SK-N-SH (cell line): ENCODE measurements around the gene CUBN. TPM values are rescaled to one million over a fixed set of nuclear protein-coding genes. Genes with fewer than 3 reads are reported as not detected.

ENCODE experiments used
- CTCF ChIA-PET: fragments of 300-600, 350-600 bp; formaldehyde crosslinking; extraction: SDS; loops from one replicate; lab custom pipeline; 2021; lab: Yijun Ruan, JAX
- POLR2A ChIA-PET: fragments of 350-600 bp; sonication (Branson Sonifier 250); formaldehyde crosslinking; extraction: SDS; loops from one replicate; lab custom pipeline; 2020; ENCODE audit warnings: antibody characterized with exemption, inconsistent platforms; lab: Yijun Ruan, JAX
- DNase-seq: peaks from one replicate; pipeline ENCODE4 v3.0.0; 2012
- H2AFZ ChIP-seq: fragments of 200-600 bp; sonication (generic); 2 replicates; pipeline ENCODE4 v1.8.1; 2016; ENCODE audit warnings: antibody characterized with exemption, mild to moderate bottlenecking, low read depth
- H3F3A ChIP-seq: fragments of 200-600 bp; sonication (generic); replicated peaks from 2 replicates; pipeline ENCODE3; 2016; ENCODE audit warnings: antibody characterized with exemption, mild to moderate bottlenecking; ENCODE audit not compliant: insufficient read depth
- H3K27ac ChIP-seq, 2 experiments: fragments of 200-500 bp in 1 of 2; fragments of 200-600 bp in 1 of 2; sonication (Bioruptor generic) in 1 of 2; sonication (generic), shearing (Covaris generic) in 1 of 2; 2 replicates each; pipeline versions ENCODE4 v1.5.1 to v1.6.1; 2014 to 2016; ENCODE audit warnings: low read depth in 2 of 2, inconsistent platforms in 1 of 2, low read length in 1 of 2, mild to moderate bottlenecking in 1 of 2, mixed read lengths in 1 of 2
- H3K27me3 ChIP-seq: fragments of 200-600 bp; sonication (generic), shearing (Covaris generic); 2 replicates; pipeline ENCODE4 v1.6.1; 2016; ENCODE audit warnings: mixed run types; ENCODE audit not compliant: insufficient read depth
- H3K36me3 ChIP-seq, 2 experiments: fragments of 200-500 bp in 1 of 2; fragments of 200-600 bp in 1 of 2; sonication (Bioruptor generic) in 1 of 2; sonication (generic) in 1 of 2; replicated peaks in 1 of 2; 2 replicates each; pipeline versions ENCODE3 to v1.5.1; 2014 to 2016; ENCODE audit warnings: low read length in 1 of 2, mild to moderate bottlenecking in 1 of 2; ENCODE audit not compliant: insufficient read depth in 2 of 2, control insufficient read depth in 1 of 2
- H3K4me1 ChIP-seq, 2 experiments: fragments of 200-500 bp in 1 of 2; fragments of 200-600 bp in 1 of 2; sonication (Bioruptor generic) in 1 of 2; sonication (generic), shearing (Covaris generic) in 1 of 2; 2 replicates each; pipeline versions ENCODE4 v1.5.1 to v1.6.1; 2014 to 2016; ENCODE audit warnings: low read depth in 1 of 2, low read length in 1 of 2, mixed run types in 1 of 2; ENCODE audit not compliant: insufficient read depth in 2 of 2, control insufficient read depth in 1 of 2
- H3K4me2 ChIP-seq: fragments of 200-600 bp; sonication (generic), shearing (Covaris generic); 2 replicates; pipeline ENCODE4 v1.6.1; 2017; ENCODE audit warnings: mixed run types
- H3K4me3 ChIP-seq, 2 experiments: fragments of 200-500 bp in 1 of 2; fragments of 200-600 bp in 1 of 2; sonication (Bioruptor generic) in 1 of 2; sonication (generic), shearing (Covaris generic) in 1 of 2; 2 replicates each; pipeline versions ENCODE4 v1.5.1 to v1.8.1; 2014 to 2016; ENCODE audit warnings: low read depth in 2 of 2, inconsistent platforms in 1 of 2, low read length in 1 of 2, mild to moderate bottlenecking in 1 of 2, mixed read lengths in 1 of 2, moderate library complexity in 1 of 2
- H3K79me2 ChIP-seq: fragments of 200-600 bp; sonication (generic); 2 replicates; pipeline ENCODE4 v1.8.1; 2017; ENCODE audit warnings: mild to moderate bottlenecking; ENCODE audit not compliant: insufficient read depth
- H3K9ac ChIP-seq: fragments of 200-600 bp; sonication (generic); 2 replicates; pipeline ENCODE4 v1.6.1; 2017; ENCODE audit warnings: mixed run types
- H3K9me2 ChIP-seq: fragments of 200-600 bp; sonication (generic); 2 replicates; pipeline ENCODE4 v1.6.1; 2017; ENCODE audit warnings: mixed run types
- H3K9me3 ChIP-seq: fragments of 200-600 bp; sonication (generic); 2 replicates; pipeline ENCODE4 v1.6.1; 2017; ENCODE audit warnings: mixed run types, mild to moderate bottlenecking, moderate library complexity
- H4K20me1 ChIP-seq: fragments of 200-600 bp; sonication (generic); 2 replicates; pipeline ENCODE4 v1.6.1; 2017; ENCODE audit warnings: mild to moderate bottlenecking, mixed run types; ENCODE audit not compliant: insufficient read depth
- EP300 ChIP-seq, 2 experiments: IDR thresholded peaks; 2 replicates each; pipeline versions ENCODE4 v1.4.0 to v1.6.1; 2012; ENCODE audit warnings: borderline replicate concordance in 1 of 2, low read depth in 1 of 2, low read length in 1 of 2
- FOSL2 ChIP-seq: IDR thresholded peaks from 2 replicates; pipeline ENCODE4 v1.4.0; 2012; ENCODE audit warnings: low read depth, mild to moderate bottlenecking, moderate library complexity, borderline replicate concordance
- FOXJ3 ChIP-seq: sonication (generic); formaldehyde crosslinking; IDR thresholded peaks from 2 replicates; pipeline ENCODE4 v1.5.1; 2020; ENCODE audit warnings: mild to moderate bottlenecking, missing genetic modification reagents
- GABPA ChIP-seq: IDR thresholded peaks from 2 replicates; pipeline ENCODE4 v1.4.0; 2012; ENCODE audit warnings: low read depth, mild to moderate bottlenecking
- GATA2 ChIP-seq: sonication (generic); formaldehyde crosslinking; IDR thresholded peaks from 2 replicates; pipeline ENCODE4 v1.5.0; 2020; ENCODE audit warnings: mild to moderate bottlenecking, missing genetic modification reagents
- MEF2A ChIP-seq: IDR thresholded peaks from 2 replicates; pipeline ENCODE4 v1.4.0; 2012; ENCODE audit warnings: low read depth, borderline replicate concordance
- MXI1 ChIP-seq: IDR thresholded peaks from 2 replicates; pipeline ENCODE4 v1.6.1; 2012; ENCODE audit warnings: mild to moderate bottlenecking, low read depth, low read length, improper control_type of control experiment
- POLR2AphosphoS5 ChIP-seq: IDR thresholded peaks from 2 replicates; pipeline ENCODE4 v1.6.1; 2012; ENCODE audit warnings: low read depth, low read length
- RFX5 ChIP-seq: IDR thresholded peaks from 2 replicates; pipeline ENCODE4 v1.6.1; 2012; ENCODE audit warnings: mild to moderate bottlenecking, improper control_type of control experiment, low read length
- SMC3 ChIP-seq: IDR thresholded peaks from 2 replicates; pipeline ENCODE4 v1.6.1; 2012; ENCODE audit warnings: low read depth, low read length, improper control_type of control experiment
- YY1 ChIP-seq: IDR thresholded peaks from 2 replicates; pipeline ENCODE4 v1.4.0; 2012; ENCODE audit warnings: low read depth, mild to moderate bottlenecking
- WGBS: methylation state at CpG from one replicate; pipeline ENCODE4 v1.1.6; 2017; ENCODE audit warnings: low lambda C conversion rate; 5-methylcytosine and 5-hydroxymethylcytosine counted together
- polyA plus RNA-seq, 3 experiments: library from polyadenylated mRNA; depleted of rRNA; stranded (reverse); fragments of >200 nt; gene quantifications; 2 replicates each; pipeline ENCODE4 v1.2.3, GENCODE V29; 2012
- TF ChIP-seq, protein P1 (sequence below): fragments of 200-600 bp; sonication (generic); IDR thresholded peaks from 2 replicates; pipeline ENCODE4 v1.6.1; 2017; ENCODE audit warnings: antibody characterized with exemption, mild to moderate bottlenecking, moderate library complexity
- TF ChIP-seq, protein P2 (sequence below): fragments of 150-350 bp; IDR thresholded peaks from 2 replicates; pipeline ENCODE4 v1.6.1; 2017; ENCODE audit warnings: antibody characterized with exemption, low read length, low read depth, borderline replicate concordance
- TF ChIP-seq, protein P3 (sequence below): IDR thresholded peaks from 2 replicates; pipeline ENCODE4; 2012
- TF ChIP-seq, protein P4 (sequence below): fragments of 150-350 bp; IDR thresholded peaks from 2 replicates; pipeline ENCODE4 v1.6.1; 2016; ENCODE audit warnings: mild to moderate bottlenecking, low read depth, low read length

The CUBN gene
- polyA plus RNA-seq, 1 of the 3 experiments (the other 2 are of a cell fraction) = 2.4 TPM

DNA sequence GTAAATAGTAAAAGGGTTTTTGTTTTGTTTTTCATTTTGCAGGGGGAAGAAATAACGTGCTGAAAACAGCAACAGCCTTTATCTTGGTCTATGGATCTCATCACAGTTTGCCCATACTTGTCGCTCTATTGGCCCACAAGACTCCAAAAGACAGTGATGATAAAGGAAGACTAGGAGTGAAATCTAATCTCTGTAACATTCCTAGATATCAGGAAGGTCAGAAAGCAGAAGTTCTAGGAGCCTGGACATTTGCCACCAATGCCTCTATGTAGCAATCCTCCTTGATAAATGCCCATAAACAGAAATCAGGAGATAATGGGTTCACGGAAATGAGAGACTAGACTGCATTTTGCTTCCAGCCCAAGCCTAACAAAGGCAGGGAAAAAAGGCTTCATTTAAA is 8.9 kb downstream of the CUBN start:
- Histone ChIP-seq H4K20me1 (no peaks in the 10 kb centered on the region), H3K79me2 (no peaks in the 10 kb centered on the region), H3K9me2 (no peaks in the 10 kb centered on the region), H3K27me3 (no peaks in the 10 kb centered on the region), H3K27ac (no peak overlapping the region), H3K9ac (no peak overlapping the region), H3K36me3 (no peaks in the 10 kb centered on the region), H3K4me3 (no peak overlapping the region), H3K9me3 (no peaks in the 10 kb centered on the region), H3K4me2 (no peak overlapping the region), H3K4me1 (peaks cover 0 to 13% of the 10 kb centered on the region in 2 experiments; a peak in 2 of 4 replicates), H3F3A (peaks cover 29% of the 10 kb centered on the region), H2AFZ (no peak overlapping the region)
- CTCF ChIA-PET = no interaction called here
- no peak for DNase-seq
- TF ChIP-seq EP300 (IDR thresholded peaks at IDR 0.05; ENCODE audit: borderline replicate concordance in 1 of 2, low read depth in 1 of 2, low read length in 1 of 2) = no peak
- no peak for TF ChIP-seq GABPA
- no peak for TF ChIP-seq SMC3
- TF ChIP-seq, protein P1, sequence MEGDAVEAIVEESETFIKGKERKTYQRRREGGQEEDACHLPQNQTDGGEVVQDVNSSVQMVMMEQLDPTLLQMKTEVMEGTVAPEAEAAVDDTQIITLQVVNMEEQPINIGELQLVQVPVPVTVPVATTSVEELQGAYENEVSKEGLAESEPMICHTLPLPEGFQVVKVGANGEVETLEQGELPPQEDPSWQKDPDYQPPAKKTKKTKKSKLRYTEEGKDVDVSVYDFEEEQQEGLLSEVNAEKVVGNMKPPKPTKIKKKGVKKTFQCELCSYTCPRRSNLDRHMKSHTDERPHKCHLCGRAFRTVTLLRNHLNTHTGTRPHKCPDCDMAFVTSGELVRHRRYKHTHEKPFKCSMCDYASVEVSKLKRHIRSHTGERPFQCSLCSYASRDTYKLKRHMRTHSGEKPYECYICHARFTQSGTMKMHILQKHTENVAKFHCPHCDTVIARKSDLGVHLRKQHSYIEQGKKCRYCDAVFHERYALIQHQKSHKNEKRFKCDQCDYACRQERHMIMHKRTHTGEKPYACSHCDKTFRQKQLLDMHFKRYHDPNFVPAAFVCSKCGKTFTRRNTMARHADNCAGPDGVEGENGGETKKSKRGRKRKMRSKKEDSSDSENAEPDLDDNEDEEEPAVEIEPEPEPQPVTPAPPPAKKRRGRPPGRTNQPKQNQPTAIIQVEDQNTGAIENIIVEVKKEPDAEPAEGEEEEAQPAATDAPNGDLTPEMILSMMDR = no peak
- TF ChIP-seq, protein P2, sequence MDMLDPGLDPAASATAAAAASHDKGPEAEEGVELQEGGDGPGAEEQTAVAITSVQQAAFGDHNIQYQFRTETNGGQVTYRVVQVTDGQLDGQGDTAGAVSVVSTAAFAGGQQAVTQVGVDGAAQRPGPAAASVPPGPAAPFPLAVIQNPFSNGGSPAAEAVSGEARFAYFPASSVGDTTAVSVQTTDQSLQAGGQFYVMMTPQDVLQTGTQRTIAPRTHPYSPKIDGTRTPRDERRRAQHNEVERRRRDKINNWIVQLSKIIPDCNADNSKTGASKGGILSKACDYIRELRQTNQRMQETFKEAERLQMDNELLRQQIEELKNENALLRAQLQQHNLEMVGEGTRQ = no peak
- TF ChIP-seq POLR2AphosphoS5 = no peak
- TF ChIP-seq MXI1 = no peak
- TF ChIP-seq FOSL2 = no peak
- TF ChIP-seq GATA2 (CRISPR knock-in tag) = no peak
- POLR2A ChIA-PET = no interaction called here
- WGBS = 71% methylated on average over 3 of the region's 3 CpGs

DNA sequence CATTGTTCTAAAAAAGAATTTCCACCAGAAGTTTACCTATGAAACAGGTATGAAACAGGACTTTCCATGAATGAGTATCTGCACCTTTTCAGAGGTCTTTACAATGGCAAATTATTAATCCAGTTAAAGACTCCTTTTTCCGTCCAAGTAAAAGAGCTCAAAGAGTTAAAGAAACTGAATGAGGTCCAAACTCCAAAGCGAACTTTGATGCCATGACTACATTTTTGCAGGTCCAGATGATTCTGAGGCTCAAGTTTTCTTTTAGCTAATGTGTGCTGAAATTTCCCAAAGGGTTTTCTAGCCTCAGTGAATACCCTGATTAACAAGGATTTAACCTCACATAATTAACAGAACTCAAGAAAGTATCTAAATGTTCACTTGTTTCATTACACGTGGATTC is 9.8 kb downstream of the CUBN start:
- WGBS = 88% methylated on average over 3 of the region's 3 CpGs

More for the DNA sequence above, 9.8 kb downstream of the CUBN start:
- no peaks in the 10 kb centered on the region for H3K9me2 ChIP-seq
- DNase-seq = no peak
- H4K20me1 ChIP-seq = no peaks in the 10 kb centered on the region
- H3K4me2 ChIP-seq = no peak overlapping the region
- no peak overlapping the region for H3K4me3 ChIP-seq
- no peaks in the 10 kb centered on the region for H3K27me3 ChIP-seq
- no peak overlapping the region for H2AFZ ChIP-seq
- H3K27ac ChIP-seq = no peak overlapping the region
- TF ChIP-seq, protein P3, sequence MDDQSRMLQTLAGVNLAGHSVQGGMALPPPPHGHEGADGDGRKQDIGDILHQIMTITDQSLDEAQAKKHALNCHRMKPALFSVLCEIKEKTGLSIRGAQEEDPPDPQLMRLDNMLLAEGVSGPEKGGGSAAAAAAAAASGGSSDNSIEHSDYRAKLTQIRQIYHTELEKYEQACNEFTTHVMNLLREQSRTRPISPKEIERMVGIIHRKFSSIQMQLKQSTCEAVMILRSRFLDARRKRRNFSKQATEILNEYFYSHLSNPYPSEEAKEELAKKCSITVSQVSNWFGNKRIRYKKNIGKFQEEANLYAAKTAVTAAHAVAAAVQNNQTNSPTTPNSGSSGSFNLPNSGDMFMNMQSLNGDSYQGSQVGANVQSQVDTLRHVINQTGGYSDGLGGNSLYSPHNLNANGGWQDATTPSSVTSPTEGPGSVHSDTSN = no peak
- TF ChIP-seq SMC3 (no peak), RFX5 (no peak), MEF2A (no peak), FOXJ3 (CRISPR knock-in tag) (no peak), MXI1 (no peak), YY1 (no peak)
- TF ChIP-seq, protein P1 = no peak
- TF ChIP-seq, protein P4, sequence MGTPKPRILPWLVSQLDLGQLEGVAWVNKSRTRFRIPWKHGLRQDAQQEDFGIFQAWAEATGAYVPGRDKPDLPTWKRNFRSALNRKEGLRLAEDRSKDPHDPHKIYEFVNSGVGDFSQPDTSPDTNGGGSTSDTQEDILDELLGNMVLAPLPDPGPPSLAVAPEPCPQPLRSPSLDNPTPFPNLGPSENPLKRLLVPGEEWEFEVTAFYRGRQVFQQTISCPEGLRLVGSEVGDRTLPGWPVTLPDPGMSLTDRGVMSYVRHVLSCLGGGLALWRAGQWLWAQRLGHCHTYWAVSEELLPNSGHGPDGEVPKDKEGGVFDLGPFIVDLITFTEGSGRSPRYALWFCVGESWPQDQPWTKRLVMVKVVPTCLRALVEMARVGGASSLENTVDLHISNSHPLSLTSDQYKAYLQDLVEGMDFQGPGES = no peak
- H3F3A ChIP-seq = peaks cover 33% of the 10 kb centered on the region
- H3K9me3 ChIP-seq = no peaks in the 10 kb centered on the region
- no peaks in the 10 kb centered on the region for H3K79me2 ChIP-seq
- ChIA-PET CTCF (no interaction called here), POLR2A (no interaction called here)
- no peaks in the 10 kb centered on the region for H3K36me3 ChIP-seq
- peaks cover 0 to 15% of the 10 kb centered on the region in 2 experiments; a peak in 3 of 4 replicates for H3K4me1 ChIP-seq
- H3K9ac ChIP-seq = no peak overlapping the region
